KOPT-K1 (cell line): Measurements from ENCODE around the gene CCDC74A.
"Not testable (repeated sequence)": the region's sequence is repeated elsewhere in the genome, so short reads cannot be mapped to it uniquely, and the experiment has no call there.

Experiments
- H3K27ac ChIP-seq: fragments of 200-600 bp; sonication (generic); 2 replicates; pipeline ENCODE4 v1.5.1; 2016; ENCODE audit warnings: antibody characterized with exemption, mild to moderate bottlenecking, low read depth, low read length; ENCODE audit not compliant: poor library complexity, severe bottlenecking
- H3K36me3 ChIP-seq: fragments of 200-600 bp; sonication (generic); 2 replicates; pipeline ENCODE4 v1.5.1; 2017; ENCODE audit warnings: antibody characterized with exemption, mild to moderate bottlenecking, low read length, moderate library complexity; ENCODE audit not compliant: insufficient read depth
- H3K9me3 ChIP-seq: fragments of 200-600 bp; sonication (generic); 2 replicates; pipeline ENCODE4 v1.5.1; 2017; ENCODE audit warnings: antibody characterized with exemption, low read length, mild to moderate bottlenecking; ENCODE audit not compliant: insufficient read depth, poor library complexity, severe bottlenecking

CCDC74A gene

DNA sequence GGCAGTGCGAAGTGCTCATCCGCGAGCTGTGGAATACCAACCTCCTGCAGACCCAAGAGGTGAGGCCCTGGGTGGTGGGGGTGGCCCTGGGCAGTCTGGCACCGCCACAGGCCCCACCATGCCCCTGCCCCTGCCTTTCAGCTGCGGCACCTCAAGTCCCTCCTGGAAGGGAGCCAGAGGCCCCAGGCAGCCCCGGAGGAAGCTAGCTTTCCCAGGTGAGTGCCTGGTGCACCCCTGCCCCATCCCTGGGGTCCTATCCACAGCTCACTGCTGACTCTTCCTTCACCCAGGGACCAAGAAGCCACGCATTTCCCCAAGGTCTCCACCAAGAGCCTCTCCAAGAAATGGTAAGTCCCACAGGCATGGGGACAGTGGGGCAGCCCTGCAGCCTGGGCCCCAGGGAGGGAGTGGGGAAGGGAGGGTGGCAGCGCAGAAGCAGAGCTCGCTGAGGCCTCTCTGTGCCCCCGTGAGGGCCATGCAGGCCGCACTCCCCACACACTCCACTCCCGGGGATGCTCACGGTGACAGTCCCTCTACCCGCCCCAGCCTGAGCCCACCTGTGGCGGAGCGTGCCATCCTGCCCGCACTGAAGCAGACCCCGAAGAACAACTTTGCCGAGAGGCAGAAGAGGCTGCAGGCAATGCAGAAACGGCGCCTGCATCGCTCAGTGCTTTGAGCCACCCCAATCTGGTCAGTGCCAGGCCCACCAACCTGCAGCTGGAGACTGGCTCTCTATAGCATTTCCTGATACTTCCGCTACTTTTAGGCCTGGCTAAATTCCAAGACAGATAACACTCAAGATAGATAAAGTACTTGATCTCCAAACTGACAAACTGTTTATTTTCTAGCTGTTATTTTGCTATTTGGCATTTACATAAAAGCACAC, 5.3 kb downstream of the CCDC74A start:
- H3K9me3 ChIP-seq, H3K27ac ChIP-seq, H3K36me3 ChIP-seq: not testable (repeated sequence)

- H3K27ac ChIP-seq, H3K36me3 ChIP-seq, H3K9me3 ChIP-seq: not testable (repeated sequence)
Observed at GRCh38 chr2:131533609-131534316, 6.1 kb downstream of the CCDC74A start.

- not testable (repeated sequence) for H3K9me3 ChIP-seq, H3K27ac ChIP-seq, H3K36me3 ChIP-seq
Observed at GRCh38 chr2:131534317-131534672, 6.6 kb downstream of the CCDC74A start.

DNA sequence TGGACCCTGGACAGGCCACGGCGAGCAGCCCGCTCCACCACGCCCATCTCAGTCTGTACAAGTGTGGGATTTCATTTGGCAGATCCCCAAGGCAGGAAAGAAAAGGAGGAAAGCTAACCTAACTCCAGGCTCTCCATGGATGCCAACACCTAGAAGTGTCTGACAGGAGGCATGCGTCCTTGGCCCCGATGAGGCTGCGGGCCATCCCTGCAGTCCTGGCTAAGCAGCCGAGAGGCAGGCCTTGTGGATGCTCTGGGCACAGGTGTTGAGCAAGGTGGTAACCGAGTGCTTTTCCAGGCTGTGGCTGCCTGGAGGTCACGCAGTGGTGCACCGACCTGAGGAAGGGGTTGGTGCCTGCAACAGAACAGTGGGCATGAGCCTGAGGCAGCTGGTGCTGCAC, 7.3 kb downstream of the CCDC74A start:
- not testable (repeated sequence) for H3K27ac ChIP-seq, H3K36me3 ChIP-seq, H3K9me3 ChIP-seq

GRCh38 chr2:131535526-131535925, 7.8 kb downstream of the CCDC74A start:
- no peaks in the 10 kb centered on the region for H3K9me3 ChIP-seq
- H3K27ac ChIP-seq, result no peak overlapping the region
- H3K36me3 ChIP-seq, result no peaks in the 10 kb centered on the region

- H3K36me3 ChIP-seq, H3K27ac ChIP-seq, H3K9me3 ChIP-seq: not testable (repeated sequence)
Observed at GRCh38 chr2:131535951-131536826, 8.5 kb downstream of the CCDC74A start.

DNA sequence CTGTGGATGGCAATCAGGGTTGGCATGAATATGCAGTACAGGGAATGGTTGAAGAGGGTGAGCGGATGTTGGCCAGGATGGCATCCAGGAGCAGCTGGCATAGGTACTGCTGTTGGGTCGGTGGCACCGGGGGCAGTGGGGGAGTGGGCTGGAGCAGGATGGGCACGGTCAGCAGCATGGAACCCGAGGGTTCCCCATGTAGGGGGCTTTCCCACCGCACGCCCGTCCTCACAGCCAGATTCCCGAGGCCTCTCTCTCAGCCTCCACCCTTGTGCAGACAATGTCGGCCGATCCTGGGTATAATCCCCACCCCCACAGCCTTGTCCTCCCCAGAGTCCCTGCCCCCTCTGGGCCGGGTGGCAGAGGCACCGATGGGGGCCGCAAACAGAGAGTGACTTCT, 9.2 kb downstream of the CCDC74A start:
- not testable (repeated sequence) for H3K9me3 ChIP-seq, H3K36me3 ChIP-seq, H3K27ac ChIP-seq

DNA sequence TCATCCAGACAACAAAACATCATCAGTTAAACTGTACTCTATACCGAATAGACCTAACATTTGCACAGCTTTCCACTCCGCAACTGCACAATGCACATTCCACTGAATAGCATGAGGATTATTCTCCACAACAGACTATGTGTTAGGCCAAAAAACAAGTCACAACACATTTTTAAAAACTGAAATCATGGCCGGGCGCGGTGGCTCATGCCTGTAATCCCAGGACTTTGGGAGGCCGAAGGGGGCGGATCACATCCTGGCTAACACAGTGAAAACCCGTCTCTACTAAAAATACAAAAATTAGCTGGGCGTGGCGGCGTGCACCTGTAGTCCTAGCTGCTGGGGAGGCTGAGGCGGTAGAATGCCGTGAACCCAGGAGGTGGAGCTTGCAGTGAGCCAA, 11.2 kb downstream of the CCDC74A start:
- H3K36me3 ChIP-seq, H3K27ac ChIP-seq, H3K9me3 ChIP-seq: not testable (repeated sequence)

DNA sequence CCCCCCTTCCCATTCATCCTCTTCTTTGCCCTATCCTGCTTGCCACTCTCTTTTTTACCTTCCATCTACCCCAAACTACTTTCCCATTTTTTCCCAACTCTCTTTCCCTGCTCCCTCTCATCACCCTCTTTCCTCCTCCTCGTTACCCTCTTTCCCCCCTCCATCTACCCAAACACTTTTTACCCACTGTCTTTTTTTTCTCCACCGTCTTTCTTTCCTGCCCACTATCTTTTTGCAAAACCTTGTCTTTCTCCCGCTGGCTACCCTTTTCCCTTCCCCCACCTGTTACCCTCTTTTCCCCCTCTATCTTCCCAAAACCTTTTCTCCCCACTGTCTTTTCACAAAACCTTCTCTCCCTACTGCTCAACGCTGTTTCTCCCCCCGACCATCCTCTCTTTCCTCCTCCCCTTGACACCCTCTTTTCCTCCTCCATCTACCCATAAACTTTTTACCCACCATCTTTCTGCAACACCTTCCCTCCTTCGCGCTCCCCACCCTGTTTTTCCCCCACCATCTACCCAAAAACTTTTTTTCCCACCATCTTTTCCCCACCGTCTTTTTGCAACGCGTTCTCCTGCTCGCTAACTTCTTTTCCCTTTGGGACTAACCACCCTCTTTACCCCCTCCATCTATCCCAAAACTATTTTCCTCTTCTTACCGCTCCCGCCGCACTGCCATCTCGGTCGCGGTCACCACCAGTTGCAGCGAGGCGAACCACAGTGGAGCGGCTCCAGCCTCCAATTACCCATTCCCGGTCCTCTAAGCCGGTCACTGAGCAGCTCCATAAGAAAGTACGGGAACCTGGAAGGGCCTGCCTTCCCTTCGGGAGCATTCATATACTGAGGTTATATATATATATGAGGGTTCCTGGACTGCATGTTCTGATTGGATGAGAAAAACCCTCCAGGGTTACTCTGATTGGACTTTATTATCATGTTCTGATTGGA, 15.0 kb downstream of the CCDC74A start:
- no peak overlapping the region for H3K27ac ChIP-seq
- no peaks in the 10 kb centered on the region for H3K36me3 ChIP-seq
- no peaks in the 10 kb centered on the region for H3K9me3 ChIP-seq

GRCh38 chr2:131543385-131543891, 15.8 kb downstream of the CCDC74A start:
- no peaks in the 10 kb centered on the region for H3K36me3 ChIP-seq
- no peaks in the 10 kb centered on the region for H3K9me3 ChIP-seq
- no peak overlapping the region for H3K27ac ChIP-seq

GRCh38 chr2:131544006-131544812, 16.5 kb downstream of the CCDC74A start:
- not testable (repeated sequence) for H3K9me3 ChIP-seq, H3K36me3 ChIP-seq

DNA sequence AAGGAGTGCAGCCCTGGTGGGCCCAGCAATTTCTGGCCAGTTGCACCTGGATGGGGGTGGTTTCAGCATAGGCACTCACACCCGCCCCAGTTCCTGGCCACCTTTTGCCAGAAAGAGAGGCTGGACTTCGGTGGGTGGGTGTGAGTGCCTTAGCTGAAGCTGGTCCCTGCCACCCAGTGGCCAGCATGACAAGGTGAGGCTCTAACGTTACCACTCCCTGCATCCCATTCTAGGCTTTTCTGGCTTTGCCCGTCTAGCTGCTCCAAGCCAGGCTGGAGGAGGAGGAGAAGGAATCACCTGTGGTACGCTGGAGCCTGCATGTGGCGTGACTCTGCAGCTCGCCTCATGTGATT, 17.1 kb downstream of the CCDC74A start:
- H3K36me3 ChIP-seq, H3K27ac ChIP-seq, H3K9me3 ChIP-seq: not testable (repeated sequence)

More at GRCh38 chr2:131544006-131544812, 16.5 kb downstream of the CCDC74A start:
- not testable (repeated sequence) for H3K27ac ChIP-seq

DNA sequence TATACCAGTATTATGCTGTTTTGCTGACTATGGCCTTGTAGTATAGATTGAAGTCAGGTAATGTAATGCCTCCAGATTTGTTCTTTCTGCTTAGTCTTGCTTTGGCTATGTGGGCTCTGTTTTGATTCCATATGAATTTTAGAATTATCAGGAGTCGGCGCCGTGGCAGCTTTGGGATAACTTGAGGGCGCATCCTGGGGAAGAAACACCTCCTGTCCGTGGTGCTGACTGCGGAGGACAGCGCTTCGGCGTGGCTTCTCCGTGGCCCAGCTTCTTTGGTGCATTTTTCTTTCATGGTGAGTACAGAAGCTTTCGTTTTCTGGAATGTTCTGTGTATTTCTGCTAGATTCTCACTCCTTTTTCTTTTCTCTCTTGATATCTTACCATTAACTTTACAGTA, 25.2 kb downstream of the CCDC74A start:
- Histone ChIP-seq H3K27ac (no peak overlapping the region), H3K9me3 (no peaks in the 10 kb centered on the region), H3K36me3 (no peaks in the 10 kb centered on the region)

DNA sequence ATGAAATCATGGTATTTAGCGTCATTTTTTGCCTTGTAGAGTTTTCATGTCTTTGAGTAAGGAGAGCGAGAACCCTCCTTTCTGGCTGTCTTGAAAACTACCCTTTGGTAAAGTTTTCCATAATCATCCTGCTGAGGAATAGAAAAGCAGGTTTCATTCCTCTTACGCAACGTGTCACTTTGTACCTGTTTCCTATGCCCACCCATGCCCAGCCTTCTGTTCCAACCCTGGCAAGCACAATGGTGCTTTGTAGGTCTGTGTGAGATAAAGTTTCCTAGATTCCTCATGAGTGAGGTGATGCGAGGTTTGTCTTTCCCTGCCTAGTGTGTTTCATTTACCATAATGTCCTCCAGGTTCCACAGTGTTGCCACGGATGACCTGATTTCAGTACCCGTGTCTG, 29.3 kb downstream of the CCDC74A start:
- Histone ChIP-seq H3K27ac (no peak overlapping the region), H3K36me3 (no peaks in the 10 kb centered on the region), H3K9me3 (peaks cover under 1% of the 10 kb centered on the region)
